ENCODE results near the gene DNAH9.

DNA sequence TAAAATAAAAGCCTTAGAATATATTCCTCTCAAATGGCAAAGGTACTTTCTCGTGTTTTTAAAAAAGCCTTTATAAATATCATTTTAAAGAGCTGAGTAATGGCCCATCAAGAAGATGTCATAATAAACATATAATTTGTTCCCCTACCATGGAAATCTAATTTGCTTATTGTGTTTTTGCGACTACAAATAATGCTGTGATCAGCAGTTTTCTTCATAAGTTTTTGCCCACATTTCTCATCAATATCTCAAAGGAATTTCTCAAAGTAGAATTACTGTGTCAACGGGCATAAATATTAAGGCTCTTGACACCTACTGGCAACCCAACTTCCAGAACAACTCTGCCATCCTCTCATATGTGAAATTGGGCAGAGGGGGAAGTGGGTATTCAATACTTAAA is 381.5 kb downstream of the DNAH9 start:
- TF ChIP-seq EZH2 (IDR thresholded peaks at IDR 0.05; ENCODE audit: low read length): no peak
- TF ChIP-seq CTCF (optimal IDR thresholded peaks at IDR 0.05 in 1 of 3, IDR thresholded peaks at IDR 0.05 in 1 of 3, conservative IDR thresholded peaks at IDR 0.05 in 1 of 3; ENCODE audit: extremely low read depth in 1 of 3, insufficient read depth in 2 of 3, low read length in 3 of 3): no peak
